ENCODE measurements around the gene SCAMP4. TPM values are rescaled to one million over a fixed set of nuclear protein-coding genes. Genes with fewer than 3 reads are reported as not detected.

Gene SCAMP4
- total RNA-seq, 1 experiment from 2014 or later, result 69.0 TPM

DNA sequence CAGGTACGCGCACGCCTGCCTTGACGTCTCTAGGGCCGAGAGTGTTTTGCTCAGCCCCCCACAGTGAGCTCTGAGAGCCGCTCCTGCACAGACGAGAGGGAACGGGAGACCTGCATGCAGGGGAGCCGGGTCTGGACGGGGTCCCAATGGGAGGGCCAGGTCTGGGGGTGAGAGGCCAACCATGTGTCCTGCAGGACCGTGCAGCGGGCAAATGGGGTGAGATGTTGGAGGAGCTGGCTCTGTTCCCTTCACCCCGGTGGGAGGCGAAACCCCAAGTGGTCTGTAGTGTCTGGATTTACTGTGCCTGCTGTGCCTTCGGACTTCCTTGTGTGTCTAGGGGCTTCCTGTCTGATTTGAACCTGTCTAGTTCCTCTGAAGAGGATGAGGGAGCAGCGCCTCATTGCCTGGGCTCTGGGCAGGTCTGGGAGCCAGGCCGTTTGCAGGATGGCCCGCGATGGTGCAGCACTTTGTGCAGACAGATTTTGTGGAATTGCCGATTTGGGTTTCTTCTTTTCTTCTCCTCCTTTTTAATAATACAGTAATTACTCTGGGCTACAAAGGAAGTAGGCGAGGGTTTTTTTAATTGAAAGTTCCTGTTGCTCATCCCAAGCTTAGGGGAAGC is 37.8 kb downstream of the SCAMP4 start:
- Histone ChIP-seq H3K4ac (ENCODE audit: low read depth, low read length) (no peak overlapping the region), H4K8ac (replicated peaks; ENCODE audit: insufficient read length, low read depth, low read length) (no peak overlapping the region), H3K79me2 (ENCODE audit: insufficient read depth, low read length) (peaks cover 39% of the 10 kb centered on the region; the same call in 1 of the 2 replicates), H2BK5ac (ENCODE audit: insufficient read length, low read length) (no peak overlapping the region), H3K56ac (ENCODE audit: insufficient read length, low read depth, low read length) (no peak overlapping the region), H3K27me3 (ENCODE audit: insufficient read depth, low read length) (no peaks in the 10 kb centered on the region), H3K27ac (ENCODE audit: insufficient read length, low read depth, low read length) (no peak overlapping the region), H3K9ac (ENCODE audit: extremely low read depth, insufficient read length, low read length) (peak overlapping the region; percentile 28), H2BK15ac (ENCODE audit: low read depth, low read length) (no peak overlapping the region), H3K9me3 (ENCODE audit: control insufficient read depth, low read depth, low read length) (no peaks in the 10 kb centered on the region), H2BK120ac (ENCODE audit: low read depth, low read length, poor library complexity, severe bottlenecking) (no peak overlapping the region), H3K79me1 (ENCODE audit: insufficient read depth, low read depth, low read length, poor library complexity, severe bottlenecking) (peaks cover 9% of the 10 kb centered on the region), H4K91ac (ENCODE audit: insufficient read length, low read depth, low read length) (no peak overlapping the region), H3K23ac (ENCODE audit: insufficient read length, low read depth, low read length) (no peak overlapping the region), H3K4me2 (ENCODE audit: insufficient read depth, insufficient read length, low read length) (peak overlapping the region; percentile 80), H2BK20ac (ENCODE audit: low read depth, low read length, poor library complexity, severe bottlenecking) (no peak overlapping the region), H3K18ac (ENCODE audit: insufficient read length, low read depth, low read length) (no peak overlapping the region), H3K23me2 (ENCODE audit: insufficient read length, low read depth, low read length, poor library complexity, severe bottlenecking) (peaks cover 9% of the 10 kb centered on the region), H4K5ac (ENCODE audit: insufficient read length, low read depth, low read length) (no peak overlapping the region), H2BK12ac (ENCODE audit: insufficient read length, low read depth, low read length) (no peak overlapping the region), H3K4me1 (ENCODE audit: insufficient read depth, low read length) (no peaks in the 10 kb centered on the region; the same call in 1 of the 2 replicates), H3T11ph (ENCODE audit: low read length) (no peak overlapping the region), H3K14ac (ENCODE audit: insufficient read depth, low read length) (no peak overlapping the region; the same call in 1 of the 2 replicates), H2AK5ac (ENCODE audit: insufficient read length, low read length) (no peak overlapping the region), H4K20me1 (ENCODE audit: control insufficient read depth, insufficient read depth, insufficient read length) (no peaks in the 10 kb centered on the region), H2AFZ (ENCODE audit: low read length) (no peak overlapping the region)
- TF ChIP-seq, protein P1, sequence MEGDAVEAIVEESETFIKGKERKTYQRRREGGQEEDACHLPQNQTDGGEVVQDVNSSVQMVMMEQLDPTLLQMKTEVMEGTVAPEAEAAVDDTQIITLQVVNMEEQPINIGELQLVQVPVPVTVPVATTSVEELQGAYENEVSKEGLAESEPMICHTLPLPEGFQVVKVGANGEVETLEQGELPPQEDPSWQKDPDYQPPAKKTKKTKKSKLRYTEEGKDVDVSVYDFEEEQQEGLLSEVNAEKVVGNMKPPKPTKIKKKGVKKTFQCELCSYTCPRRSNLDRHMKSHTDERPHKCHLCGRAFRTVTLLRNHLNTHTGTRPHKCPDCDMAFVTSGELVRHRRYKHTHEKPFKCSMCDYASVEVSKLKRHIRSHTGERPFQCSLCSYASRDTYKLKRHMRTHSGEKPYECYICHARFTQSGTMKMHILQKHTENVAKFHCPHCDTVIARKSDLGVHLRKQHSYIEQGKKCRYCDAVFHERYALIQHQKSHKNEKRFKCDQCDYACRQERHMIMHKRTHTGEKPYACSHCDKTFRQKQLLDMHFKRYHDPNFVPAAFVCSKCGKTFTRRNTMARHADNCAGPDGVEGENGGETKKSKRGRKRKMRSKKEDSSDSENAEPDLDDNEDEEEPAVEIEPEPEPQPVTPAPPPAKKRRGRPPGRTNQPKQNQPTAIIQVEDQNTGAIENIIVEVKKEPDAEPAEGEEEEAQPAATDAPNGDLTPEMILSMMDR (conservative IDR thresholded peaks at IDR 0.05), result no peak
- no peak for DNase-seq
- WGBS (ENCODE audit: extremely low coverage, insufficient read length, low lambda C conversion rate), result no CpG with 5 or more reads among the region's 21 CpGs
- H3K27me3 Mint-ChIP-seq (ENCODE audit: low read depth), result no peaks in the 10 kb centered on the region
- peaks cover 0 to 2% (median 0%) of the 10 kb centered on the region in 3 experiments; a peak in 1 of 7 replicates for H3K36me3 Mint-ChIP-seq (ENCODE audit: insufficient read depth in 1 of 3, low read depth in 3 of 3)
- peaks cover 17 to 25% of the 10 kb centered on the region in 2 experiments for H3K4me1 Mint-ChIP-seq
- H3K27ac Mint-ChIP-seq, result peak overlapping the region; percentile 52 to 89 (median 67); a peak in 6 of 7 replicates
- no peaks in the 10 kb centered on the region for H3K9me3 Mint-ChIP-seq
- H3K4me3 Mint-ChIP-seq, result peak overlapping the region; percentile 91 to 96

All from H9 (cell line).